ENCODE measurements around the gene KCNJ2.
A peak's percentile ranks its signal among the peaks of the same experiment; 100 is the strongest.

KCNJ2 gene

DNA sequence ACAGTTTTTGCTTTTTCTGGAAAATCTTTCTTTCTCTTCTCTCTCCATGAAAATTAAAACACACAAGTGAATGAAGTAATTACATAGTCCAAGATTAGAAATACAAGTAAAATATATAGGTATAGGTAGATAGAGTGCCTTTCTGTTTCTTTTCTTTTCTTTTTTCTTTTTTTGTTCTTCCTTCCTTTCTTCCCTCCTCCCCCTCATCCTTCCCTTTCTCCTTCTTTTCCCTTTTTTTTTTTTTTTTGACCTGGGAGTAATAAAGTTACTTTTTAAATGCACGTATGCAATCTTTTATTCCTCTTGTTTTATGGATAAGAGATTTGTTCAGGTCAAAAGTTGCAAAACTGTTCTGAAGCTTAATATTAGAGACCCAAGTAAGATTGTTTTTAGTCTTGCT, 34.6 kb upstream of the KCNJ2 start:
- no peak overlapping the region for H3K4me2 ChIP-seq (ENCODE audit: low read length, poor library complexity, severe bottlenecking)
- H3K9ac ChIP-seq (ENCODE audit: low read length), result no peak overlapping the region
- 88% methylated on average over 1 of the region's 1 CpG for WGBS
- H2BK120ac ChIP-seq (ENCODE audit: low read depth, low read length), result no peak overlapping the region
- H3K23ac ChIP-seq (ENCODE audit: low read length in 2 of 2), result no peak overlapping the region
- H3K4ac ChIP-seq (ENCODE audit: low read depth in 1 of 2, low read length in 2 of 2), result no peak overlapping the region
- H2BK5ac ChIP-seq (ENCODE audit: low read depth, low read length, poor library complexity, severe bottlenecking), result no peak overlapping the region
- no peak overlapping the region for H3K27ac ChIP-seq (ENCODE audit: low read length, poor library complexity, severe bottlenecking)
- H3K4me3 ChIP-seq (ENCODE audit: insufficient read depth in 1 of 2, low read depth in 1 of 2, low read length in 2 of 2), result no peak overlapping the region
- H3K79me1 ChIP-seq (replicated peaks; ENCODE audit: low read length, poor library complexity, severe bottlenecking), result peaks cover 7% of the 10 kb centered on the region
- H4K91ac ChIP-seq (ENCODE audit: low read length), result no peak overlapping the region
- H3K18ac ChIP-seq (ENCODE audit: low read depth in 1 of 2, low read length in 2 of 2), result no peak overlapping the region
- H2BK12ac ChIP-seq (ENCODE audit: low read length in 2 of 2), result no peak overlapping the region
- H3K9me3 ChIP-seq (ENCODE audit: control insufficient read depth, low read length), result no peaks in the 10 kb centered on the region
- H3K14ac ChIP-seq (ENCODE audit: low read length in 2 of 2), result no peak overlapping the region
- H4K8ac ChIP-seq (ENCODE audit: low read length), result no peak overlapping the region
- H3K36me3 ChIP-seq (ENCODE audit: control insufficient read depth in 1 of 2, insufficient read depth in 2 of 2, low read depth in 1 of 2, low read length in 2 of 2), result peaks cover 0 to 16% of the 10 kb centered on the region in 2 experiments
- no peak overlapping the region for H2BK15ac ChIP-seq (ENCODE audit: low read depth, poor library complexity, severe bottlenecking)
- no peaks in the 10 kb centered on the region for H3K27me3 ChIP-seq (ENCODE audit: control insufficient read depth in 1 of 2, insufficient read depth in 1 of 2, low read length in 2 of 2)
- H2AK5ac ChIP-seq (ENCODE audit: low read length, severe bottlenecking), result no peak overlapping the region
- DNase-seq, result no peak
- H2AFZ ChIP-seq (ENCODE audit: low read depth, low read length), result no peak overlapping the region
- peaks cover 8% of the 10 kb centered on the region for H3K4me1 ChIP-seq (ENCODE audit: control insufficient read depth, insufficient read depth, low read depth, low read length)

- H4K91ac ChIP-seq (ENCODE audit: low read length), result peak overlapping the region; percentile 76
- H3K23ac ChIP-seq (ENCODE audit: low read length in 2 of 2), result no peak overlapping the region
- peaks cover 5% of the 10 kb centered on the region for H3K79me1 ChIP-seq (replicated peaks; ENCODE audit: low read length, poor library complexity, severe bottlenecking)
- H2BK12ac ChIP-seq (ENCODE audit: low read length in 2 of 2), result peak overlapping the region in 1 of 2 experiments; percentile 63
- peaks cover 8% of the 10 kb centered on the region for H3K4me1 ChIP-seq (ENCODE audit: control insufficient read depth, insufficient read depth, low read depth, low read length)
- no peak overlapping the region for H2AFZ ChIP-seq (ENCODE audit: low read depth, low read length)
- H3K36me3 ChIP-seq (ENCODE audit: control insufficient read depth in 1 of 2, insufficient read depth in 2 of 2, low read depth in 1 of 2, low read length in 2 of 2), result peaks cover 0 to 16% of the 10 kb centered on the region in 2 experiments
- no peaks in the 10 kb centered on the region for H3K27me3 ChIP-seq (ENCODE audit: control insufficient read depth in 1 of 2, insufficient read depth in 1 of 2, low read length in 2 of 2)
- no peaks in the 10 kb centered on the region for H3K9me3 ChIP-seq (ENCODE audit: control insufficient read depth, low read length)
- DNase-seq, result no peak
- no peak overlapping the region for H2BK15ac ChIP-seq (ENCODE audit: low read depth, poor library complexity, severe bottlenecking)
- peak overlapping the region in 1 of 2 experiments; percentile 52 for H3K4ac ChIP-seq (ENCODE audit: low read depth in 1 of 2, low read length in 2 of 2)
- no peak overlapping the region for H3K4me2 ChIP-seq (ENCODE audit: low read length, poor library complexity, severe bottlenecking)
- no peak overlapping the region for H2BK5ac ChIP-seq (ENCODE audit: low read depth, low read length, poor library complexity, severe bottlenecking)
- no peak overlapping the region for H3K27ac ChIP-seq (ENCODE audit: low read length, poor library complexity, severe bottlenecking)
- no peak overlapping the region for H3K4me3 ChIP-seq (ENCODE audit: insufficient read depth in 1 of 2, low read depth in 1 of 2, low read length in 2 of 2)
- H2AK5ac ChIP-seq (ENCODE audit: low read length, severe bottlenecking), result peak overlapping the region; percentile 44
- peak overlapping the region; percentile 40 for H2BK120ac ChIP-seq (ENCODE audit: low read depth, low read length)
- no peak overlapping the region for H3K14ac ChIP-seq (ENCODE audit: low read length in 2 of 2)
- no peak overlapping the region for H3K9ac ChIP-seq (ENCODE audit: low read length)
- WGBS, result 100% methylated on average over 2 of the region's 5 CpGs
- H3K18ac ChIP-seq (ENCODE audit: low read depth in 1 of 2, low read length in 2 of 2), result no peak overlapping the region
- no peak overlapping the region for H4K8ac ChIP-seq (ENCODE audit: low read length)
These were observed 33.2 kb upstream of the KCNJ2 start for GRCh38 chr17:70136131-70136530.

GRCh38 chr17:70137451-70138230, 31.7 kb upstream of the KCNJ2 start:
- peak; percentile 97 for DNase-seq
- no peak overlapping the region for H4K8ac ChIP-seq (ENCODE audit: low read length)
- H2AFZ ChIP-seq (ENCODE audit: low read depth, low read length), result no peak overlapping the region
- no peak overlapping the region for H4K91ac ChIP-seq (ENCODE audit: low read length)
- H3K4me3 ChIP-seq (ENCODE audit: insufficient read depth in 1 of 2, low read depth in 1 of 2, low read length in 2 of 2), result peak overlapping the region in 1 of 2 experiments; percentile 69
- peaks cover 2% of the 10 kb centered on the region for H3K79me1 ChIP-seq (replicated peaks; ENCODE audit: low read length, poor library complexity, severe bottlenecking)
- peak overlapping the region; percentile 94 for H3K9ac ChIP-seq (ENCODE audit: low read length)
- no peak overlapping the region for H3K4ac ChIP-seq (ENCODE audit: low read depth in 1 of 2, low read length in 2 of 2)
- no peak overlapping the region for H3K23ac ChIP-seq (ENCODE audit: low read length in 2 of 2)
- H2AK5ac ChIP-seq (ENCODE audit: low read length, severe bottlenecking), result no peak overlapping the region
- no peak overlapping the region for H3K14ac ChIP-seq (ENCODE audit: low read length in 2 of 2)
- peak overlapping the region in 1 of 2 experiments; percentile 30 for H3K18ac ChIP-seq (ENCODE audit: low read depth in 1 of 2, low read length in 2 of 2)
- peak overlapping the region; percentile 76 for H3K27ac ChIP-seq (ENCODE audit: low read length, poor library complexity, severe bottlenecking)
- H3K27me3 ChIP-seq (ENCODE audit: control insufficient read depth in 1 of 2, insufficient read depth in 1 of 2, low read length in 2 of 2), result no peaks in the 10 kb centered on the region
- H2BK120ac ChIP-seq (ENCODE audit: low read depth, low read length), result peak overlapping the region; percentile 45
- peak overlapping the region; percentile 43 for H3K4me2 ChIP-seq (ENCODE audit: low read length, poor library complexity, severe bottlenecking)
- H3K36me3 ChIP-seq (ENCODE audit: control insufficient read depth in 1 of 2, insufficient read depth in 2 of 2, low read depth in 1 of 2, low read length in 2 of 2), result peaks cover 0 to 9% of the 10 kb centered on the region in 2 experiments
- H2BK5ac ChIP-seq (ENCODE audit: low read depth, low read length, poor library complexity, severe bottlenecking), result peak overlapping the region; percentile 11
- H3K9me3 ChIP-seq (ENCODE audit: control insufficient read depth, low read length), result no peaks in the 10 kb centered on the region
- peaks cover 8% of the 10 kb centered on the region for H3K4me1 ChIP-seq (ENCODE audit: control insufficient read depth, insufficient read depth, low read depth, low read length)
- no peak overlapping the region for H2BK12ac ChIP-seq (ENCODE audit: low read length in 2 of 2)
- WGBS, result 11% methylated on average over 8 of the region's 9 CpGs
- no peak overlapping the region for H2BK15ac ChIP-seq (ENCODE audit: low read depth, poor library complexity, severe bottlenecking)

GRCh38 chr17:70138291-70138865, 31.0 kb upstream of the KCNJ2 start:
- no peak overlapping the region for H3K23ac ChIP-seq (ENCODE audit: low read length in 2 of 2)
- H3K14ac ChIP-seq (ENCODE audit: low read length in 2 of 2), result no peak overlapping the region
- H2BK5ac ChIP-seq (ENCODE audit: low read depth, low read length, poor library complexity, severe bottlenecking), result peak overlapping the region; percentile 79
- peak overlapping the region; percentile 78 for H2AK5ac ChIP-seq (ENCODE audit: low read length, severe bottlenecking)
- H3K4me2 ChIP-seq (ENCODE audit: low read length, poor library complexity, severe bottlenecking), result no peak overlapping the region
- H2AFZ ChIP-seq (ENCODE audit: low read depth, low read length), result no peak overlapping the region
- H3K4me1 ChIP-seq (ENCODE audit: control insufficient read depth, insufficient read depth, low read depth, low read length), result peaks cover 8% of the 10 kb centered on the region
- H3K4ac ChIP-seq (ENCODE audit: low read depth in 1 of 2, low read length in 2 of 2), result peak overlapping the region in 1 of 2 experiments; percentile 78
- H2BK120ac ChIP-seq (ENCODE audit: low read depth, low read length), result peak overlapping the region; percentile 71
- peak overlapping the region in 1 of 2 experiments; percentile 57 for H2BK12ac ChIP-seq (ENCODE audit: low read length in 2 of 2)
- H3K9ac ChIP-seq (ENCODE audit: low read length), result peak overlapping the region; percentile 94
- DNase-seq, result no peak
- H3K79me1 ChIP-seq (replicated peaks; ENCODE audit: low read length, poor library complexity, severe bottlenecking), result no peaks in the 10 kb centered on the region
- 94% methylated on average over 2 of the region's 3 CpGs for WGBS
- peak overlapping the region in 1 of 2 experiments; percentile 30 for H3K18ac ChIP-seq (ENCODE audit: low read depth in 1 of 2, low read length in 2 of 2)
- peaks cover 0 to 6% of the 10 kb centered on the region in 2 experiments for H3K36me3 ChIP-seq (ENCODE audit: control insufficient read depth in 1 of 2, insufficient read depth in 2 of 2, low read depth in 1 of 2, low read length in 2 of 2)
- H3K9me3 ChIP-seq (ENCODE audit: control insufficient read depth, low read length), result no peaks in the 10 kb centered on the region
- H4K91ac ChIP-seq (ENCODE audit: low read length), result no peak overlapping the region
- no peak overlapping the region for H2BK15ac ChIP-seq (ENCODE audit: low read depth, poor library complexity, severe bottlenecking)
- H3K4me3 ChIP-seq (ENCODE audit: insufficient read depth in 1 of 2, low read depth in 1 of 2, low read length in 2 of 2), result peak overlapping the region in 1 of 2 experiments; percentile 29
- H4K8ac ChIP-seq (ENCODE audit: low read length), result peak overlapping the region; percentile 23
- peak overlapping the region; percentile 85 for H3K27ac ChIP-seq (ENCODE audit: low read length, poor library complexity, severe bottlenecking)
- no peaks in the 10 kb centered on the region for H3K27me3 ChIP-seq (ENCODE audit: control insufficient read depth in 1 of 2, insufficient read depth in 1 of 2, low read length in 2 of 2)
